Measurements from ENCODE around the gene NPAS3. TPM values are rescaled to one million over a fixed set of nuclear protein-coding genes. Genes with fewer than 3 reads are reported as not detected.

Gene NPAS3
- total and polyA plus RNA-seq, 2 of the 8 experiments (the other 6 are each of a cell fraction or from before 2014, with no cell fraction given), result 0.11 to 0.60 TPM

GRCh38 chr14:33480071-33480886 is 541.6 kb downstream of the NPAS3 start:
- POLR2A ChIA-PET (ENCODE audit: partially characterized antibody), result no interaction called here
- no peaks in the 10 kb centered on the region for H3K79me2 ChIP-seq (ENCODE audit: control insufficient read depth in 1 of 2, insufficient read depth in 2 of 2, low read length in 2 of 2)
- no peak overlapping the region for H2BK15ac ChIP-seq (ENCODE audit: low read length)
- no peaks in the 10 kb centered on the region for H3K36me3 ChIP-seq (ENCODE audit: control insufficient read depth in 2 of 4, insufficient read depth in 4 of 4, low read length in 3 of 4)
- peaks cover 0 to 23% (median 9%) of the 10 kb centered on the region in 4 experiments; a peak in 5 of 7 replicates for H3K4me1 ChIP-seq (replicated peaks in 1 of 4; ENCODE audit: control insufficient read depth in 3 of 4, insufficient read depth in 4 of 4, low read length in 3 of 4)
- H4K8ac ChIP-seq (ENCODE audit: extremely low read depth, insufficient read depth, low read length), result no peak overlapping the region
- no peak overlapping the region for H3K4me3 ChIP-seq (ENCODE audit: extremely low read depth in 1 of 4, insufficient read depth in 2 of 4, low read depth in 3 of 4, low read length in 4 of 4)
- H2AFZ ChIP-seq (ENCODE audit: low read length), result no peak overlapping the region
- no peak overlapping the region for H3K56ac ChIP-seq (replicated peaks; ENCODE audit: insufficient read length, low read depth, low read length)
- H3K18ac ChIP-seq (ENCODE audit: extremely low read depth, low read length), result no peak overlapping the region
- no peaks in the 10 kb centered on the region for H3K23me2 ChIP-seq (ENCODE audit: low read depth, low read length)
- no peaks in the 10 kb centered on the region for H3K27me3 ChIP-seq (replicated peaks in 1 of 4; ENCODE audit: control insufficient read depth in 3 of 4, extremely low read depth in 1 of 4, insufficient read depth in 3 of 4, low read length in 3 of 4)
- H2BK5ac ChIP-seq (ENCODE audit: low read depth, low read length), result no peak overlapping the region
- CTCF ChIA-PET (ENCODE audit: partially characterized antibody), result no interaction called here
- no peak overlapping the region for H3K4ac ChIP-seq (replicated peaks; ENCODE audit: insufficient read length, low read depth, low read length)
- H4K5ac ChIP-seq (ENCODE audit: insufficient read length, low read depth, low read length), result no peak overlapping the region
- H4K91ac ChIP-seq (replicated peaks; ENCODE audit: insufficient read length, low read length), result no peak overlapping the region
- FAIRE-seq (no peak), DNase-seq (ENCODE audit: low read depth in 1 of 2, low spot score in 2 of 2) (no peak)
- no peak overlapping the region for H2BK120ac ChIP-seq (replicated peaks; ENCODE audit: low read depth, low read length)
- H2BK12ac ChIP-seq (ENCODE audit: low read depth, low read length), result no peak overlapping the region
- no peak overlapping the region for H3K27ac ChIP-seq (ENCODE audit: low read depth, low read length)
- H3K9ac ChIP-seq (replicated peaks in 1 of 4; ENCODE audit: extremely low read depth in 1 of 4, low read depth in 3 of 4, low read length in 3 of 4), result no peak overlapping the region
- H2BK20ac ChIP-seq (ENCODE audit: low read length), result no peak overlapping the region
- no peak overlapping the region for H3K4me2 ChIP-seq (ENCODE audit: insufficient read depth in 1 of 2, low read depth in 2 of 2, low read length in 2 of 2)
- H3K23ac ChIP-seq (ENCODE audit: insufficient read length), result no peak overlapping the region
- no peaks in the 10 kb centered on the region for H4K20me1 ChIP-seq (replicated peaks in 1 of 2; ENCODE audit: control insufficient read depth in 1 of 2, insufficient read depth in 2 of 2, low read length in 2 of 2)
- no peaks in the 10 kb centered on the region for H3K79me1 ChIP-seq (ENCODE audit: low read depth, low read length)
- H3K9me3 ChIP-seq (ENCODE audit: insufficient read depth in 2 of 2, low read depth in 1 of 2, low read length in 1 of 2), result no peaks in the 10 kb centered on the region
- H2AK5ac ChIP-seq (ENCODE audit: low read depth, low read length), result no peak overlapping the region
- H3K14ac ChIP-seq (ENCODE audit: insufficient read length), result no peak overlapping the region
- WGBS, 2 experiments (ENCODE audit: extremely low coverage in 1 of 2, insufficient coverage in 1 of 2, insufficient read length in 1 of 2, insufficient replicate concordance in 2 of 2, low coverage in 1 of 2, low lambda C conversion rate in 2 of 2, missing lambda C conversion rate in 1 of 2), result 93% methylated on average over 6 of the region's 9 CpGs; no CpG with 5 or more reads in 1 of the 2 experiments
- no peak for TF ChIP-seq KDM4A (IDR thresholded peaks at IDR 0.05; ENCODE audit: low read depth, low read length, severe bottlenecking)
- TF ChIP-seq BCL11A (IDR thresholded peaks at IDR 0.05; ENCODE audit: low read depth in 2 of 2, low read length in 2 of 2), result no peak
- no peak for TF ChIP-seq ASH2L (IDR thresholded peaks at IDR 0.05; ENCODE audit: low read length)
- no peak for TF ChIP-seq CREB1 (IDR thresholded peaks at IDR 0.05)
- TF ChIP-seq SP1 (IDR thresholded peaks at IDR 0.05; ENCODE audit: low read depth, low read length), result no peak
- TF ChIP-seq NRF1 (IDR thresholded peaks at IDR 0.05; ENCODE audit: low read depth, low read length), result no peak
- no peak for TF ChIP-seq CBX8 (IDR thresholded peaks at IDR 0.05; ENCODE audit: borderline replicate concordance, low read depth, low read length)
- TF ChIP-seq JUND (IDR thresholded peaks at IDR 0.05; ENCODE audit: low read length), result no peak
- TF ChIP-seq CTBP2 (IDR thresholded peaks at IDR 0.05; ENCODE audit: borderline replicate concordance, insufficient read depth, insufficient read length, low read length), result no peak
- no peak for TF ChIP-seq RFX5 (IDR thresholded peaks at IDR 0.05; ENCODE audit: borderline replicate concordance, low read depth, low read length)
- TF ChIP-seq RXRA (IDR thresholded peaks at IDR 0.05; ENCODE audit: insufficient read depth, low read depth, low read length), result no peak
- TF ChIP-seq KDM5A (IDR thresholded peaks at IDR 0.05; ENCODE audit: low read length), result no peak
- no peak for TF ChIP-seq POU5F1 (IDR thresholded peaks at IDR 0.05; ENCODE audit: low read depth, low read length)

Measured in H1 (cell line).